Thoracic aorta (tissue), 2 donors: ENCODE data around the gene MDM2. TPM values are rescaled to one million over a fixed set of nuclear protein-coding genes. Genes with fewer than 3 reads are reported as not detected.

Experiments
- ATAC-seq: fragments of 150-250 bp; one replicate; pipeline ENCODE4 v1.8.0; 2017; ENCODE audit warnings: low read depth; ENCODE audit not compliant: insufficient number of reproducible peaks, low FRiP score
- DNase-seq: peaks from one replicate; pipeline ENCODE4 v3.0.0-alpha.2; 2020; ENCODE audit warnings: low spot score
- H3K27ac ChIP-seq, 2 donors: fragments of 200-600 bp; sonication (generic); 1 replicate in 1 of 2; 2 replicates in 1 of 2; pipeline ENCODE4 v1.5.1; 2016; ENCODE audit warnings: mild to moderate bottlenecking in 2 of 2, moderate library complexity in 2 of 2
- H3K27me3 ChIP-seq: fragments of 200-600 bp; sonication (generic); replicated peaks from 2 replicates; pipeline ENCODE4 v1.6.0; 2016; ENCODE audit warnings: mild to moderate bottlenecking; ENCODE audit not compliant: insufficient read depth
- H3K36me3 ChIP-seq: fragments of 200-600 bp; sonication (generic); one replicate; pipeline ENCODE4 v1.5.1; 2016
- H3K4me1 ChIP-seq, 2 donors: fragments of 200-600 bp; sonication (generic); 1 replicate in 1 of 2; 2 replicates in 1 of 2; pipeline versions ENCODE4 v1.5.1 to v1.6.0; 2016; ENCODE audit warnings: low read depth in 2 of 2, mild to moderate bottlenecking in 1 of 2; ENCODE audit not compliant: control insufficient read depth in 1 of 2
- H3K4me3 ChIP-seq: fragments of 200-600 bp; sonication (generic); 2 replicates; pipeline ENCODE4 v1.5.1; 2016; ENCODE audit warnings: mild to moderate bottlenecking
- H3K9me3 ChIP-seq: fragments of 200-600 bp; sonication (generic); 2 replicates; pipeline ENCODE4 v1.5.1; 2016
- total RNA-seq, 2 donors: library from RNA; depleted of rRNA; stranded (reverse); fragments of >200 nt; gene quantifications; one replicate each; pipeline versions ENCODE4 v1.1.0 to v1.2.3, GENCODE V29; 2016
- TF ChIP-seq, protein P1 (sequence below): fragments of 200-600 bp; sonication (generic); IDR thresholded peaks from one replicate; pipeline ENCODE4 v1.5.1; 2019; ENCODE audit warnings: antibody characterized with exemption

MDM2 gene
- total RNA-seq, 2 donors from 2014 or later = 62.0 to 101 TPM

DNA sequence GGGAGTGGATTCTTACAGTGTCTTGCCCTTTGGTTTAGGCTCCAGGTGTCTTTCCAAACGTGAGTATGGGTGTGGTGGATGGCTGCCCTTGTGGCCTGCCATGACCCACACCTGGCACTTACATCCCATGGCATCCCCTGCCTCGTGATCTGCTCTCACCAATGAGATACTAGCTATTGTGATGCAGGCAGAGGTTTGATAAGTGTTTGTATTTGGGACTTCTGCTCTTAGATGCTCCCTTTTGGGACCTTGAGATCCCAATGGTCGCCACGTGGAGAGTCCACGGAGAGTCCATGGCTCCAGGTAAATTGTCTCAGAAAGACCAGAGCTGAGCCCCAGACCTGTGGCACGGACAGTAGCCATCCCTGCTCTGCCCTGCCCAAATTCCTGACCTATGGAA is 62.5 kb downstream of the MDM2 start:
- TF ChIP-seq, protein P1, sequence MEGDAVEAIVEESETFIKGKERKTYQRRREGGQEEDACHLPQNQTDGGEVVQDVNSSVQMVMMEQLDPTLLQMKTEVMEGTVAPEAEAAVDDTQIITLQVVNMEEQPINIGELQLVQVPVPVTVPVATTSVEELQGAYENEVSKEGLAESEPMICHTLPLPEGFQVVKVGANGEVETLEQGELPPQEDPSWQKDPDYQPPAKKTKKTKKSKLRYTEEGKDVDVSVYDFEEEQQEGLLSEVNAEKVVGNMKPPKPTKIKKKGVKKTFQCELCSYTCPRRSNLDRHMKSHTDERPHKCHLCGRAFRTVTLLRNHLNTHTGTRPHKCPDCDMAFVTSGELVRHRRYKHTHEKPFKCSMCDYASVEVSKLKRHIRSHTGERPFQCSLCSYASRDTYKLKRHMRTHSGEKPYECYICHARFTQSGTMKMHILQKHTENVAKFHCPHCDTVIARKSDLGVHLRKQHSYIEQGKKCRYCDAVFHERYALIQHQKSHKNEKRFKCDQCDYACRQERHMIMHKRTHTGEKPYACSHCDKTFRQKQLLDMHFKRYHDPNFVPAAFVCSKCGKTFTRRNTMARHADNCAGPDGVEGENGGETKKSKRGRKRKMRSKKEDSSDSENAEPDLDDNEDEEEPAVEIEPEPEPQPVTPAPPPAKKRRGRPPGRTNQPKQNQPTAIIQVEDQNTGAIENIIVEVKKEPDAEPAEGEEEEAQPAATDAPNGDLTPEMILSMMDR = no peak
- no peaks in the 10 kb centered on the region for H3K27me3 ChIP-seq

GRCh38 chr12:68871396-68871795 is 63.4 kb downstream of the MDM2 start:
- no peaks in the 10 kb centered on the region for H3K27me3 ChIP-seq
- no peak overlapping the region for H3K27ac ChIP-seq
- H3K9me3 ChIP-seq = no peaks in the 10 kb centered on the region
- TF ChIP-seq, protein P1 = no peak
- H3K36me3 ChIP-seq = no peaks in the 10 kb centered on the region
- no peak for ATAC-seq
- no peak overlapping the region for H3K4me3 ChIP-seq
- no peaks in the 10 kb centered on the region for H3K4me1 ChIP-seq
- no peak for DNase-seq

More for the DNA sequence above, 62.5 kb downstream of the MDM2 start:
- no peaks in the 10 kb centered on the region for H3K4me1 ChIP-seq
- DNase-seq = no peak
- no peak overlapping the region for H3K4me3 ChIP-seq
- H3K27ac ChIP-seq = no peak overlapping the region
- ATAC-seq = no peak
- no peaks in the 10 kb centered on the region for H3K9me3 ChIP-seq
- H3K36me3 ChIP-seq = no peaks in the 10 kb centered on the region

DNA sequence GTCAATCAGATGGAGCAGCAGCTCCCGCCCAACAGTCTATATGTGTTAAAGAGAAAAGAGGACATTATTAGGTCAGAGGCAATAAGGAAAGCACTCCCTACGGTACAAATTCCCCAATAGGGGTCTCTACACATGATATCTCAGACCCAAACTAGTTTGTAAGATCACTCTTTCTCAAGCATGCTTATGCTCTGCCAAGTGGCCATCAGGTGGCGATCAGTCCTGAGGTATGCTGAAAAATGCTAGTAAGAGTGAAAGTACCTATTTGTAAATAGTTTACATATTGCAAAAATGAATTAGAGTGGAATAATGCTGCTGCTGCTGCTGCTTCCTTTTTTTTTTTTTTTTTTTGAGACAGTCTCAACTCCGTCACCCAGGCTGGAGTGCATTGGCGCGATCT is 63.9 kb downstream of the MDM2 start:
- no peak for ATAC-seq

DNA sequence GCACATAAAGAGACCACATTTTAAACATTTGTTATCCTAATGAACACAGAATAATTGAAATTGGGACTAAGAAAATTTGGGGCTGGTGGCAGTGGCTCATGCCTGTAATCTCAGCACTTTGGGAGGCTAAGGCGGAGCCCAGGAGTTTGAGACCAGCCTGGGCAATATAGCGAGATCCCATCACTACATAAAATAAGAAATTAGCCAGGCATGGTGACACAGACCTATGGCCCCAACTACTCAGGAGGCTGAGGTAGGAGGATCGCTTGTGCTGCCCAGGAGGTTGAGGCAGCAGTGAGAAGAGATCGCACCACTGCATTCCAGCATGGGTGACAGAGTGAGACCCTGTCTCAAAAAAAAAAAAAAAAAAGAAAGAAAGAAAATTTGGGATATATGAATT is 65.3 kb downstream of the MDM2 start:
- H3K27me3 ChIP-seq = no peaks in the 10 kb centered on the region
- no peak for DNase-seq
- TF ChIP-seq, protein P1 = no peak
- no peaks in the 10 kb centered on the region for H3K4me1 ChIP-seq
- no peaks in the 10 kb centered on the region for H3K36me3 ChIP-seq
- H3K27ac ChIP-seq = no peak overlapping the region
- no peaks in the 10 kb centered on the region for H3K9me3 ChIP-seq
- H3K4me3 ChIP-seq = no peak overlapping the region
- no peak for ATAC-seq

More for the DNA sequence above, 63.9 kb downstream of the MDM2 start:
- no peaks in the 10 kb centered on the region for H3K9me3 ChIP-seq
- H3K27ac ChIP-seq = no peak overlapping the region
- DNase-seq = no peak
- no peaks in the 10 kb centered on the region for H3K27me3 ChIP-seq
- H3K4me3 ChIP-seq = no peak overlapping the region
- TF ChIP-seq, protein P1 = no peak
- H3K4me1 ChIP-seq = no peaks in the 10 kb centered on the region
- no peaks in the 10 kb centered on the region for H3K36me3 ChIP-seq

DNA sequence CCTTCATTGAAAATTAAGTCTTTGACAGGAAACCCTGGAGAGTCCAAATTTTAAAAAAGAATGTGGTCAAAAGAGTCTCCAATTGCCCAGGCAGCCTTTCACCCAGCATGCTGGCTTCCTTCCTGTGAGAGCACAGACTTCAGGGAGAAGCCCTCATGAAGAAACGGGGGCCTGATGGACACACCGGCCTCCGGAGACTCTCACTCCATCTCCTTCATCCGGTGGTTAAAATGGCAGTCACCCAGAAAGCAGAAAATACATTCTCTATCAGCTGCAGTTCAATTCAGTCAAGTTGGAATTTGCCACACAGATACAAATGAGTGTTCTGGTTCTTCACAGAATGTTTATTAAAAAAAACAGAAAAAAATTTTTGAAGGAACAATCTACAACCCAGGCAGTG is 68.5 kb downstream of the MDM2 start:
- no peak overlapping the region for H3K4me3 ChIP-seq
- H3K4me1 ChIP-seq = no peaks in the 10 kb centered on the region
- no peak for DNase-seq
- no peaks in the 10 kb centered on the region for H3K27me3 ChIP-seq
- H3K36me3 ChIP-seq = no peaks in the 10 kb centered on the region
- H3K27ac ChIP-seq = no peak overlapping the region
- H3K9me3 ChIP-seq = no peaks in the 10 kb centered on the region
- TF ChIP-seq, protein P1 = no peak
- no peak for ATAC-seq
